ENCODE data around the gene TAS2R40. TPM values are rescaled to one million over a fixed set of nuclear protein-coding genes. Genes with fewer than 3 reads are reported as not detected.

The TAS2R40 gene
- total and polyA plus RNA-seq, 3 experiments from 2014 or later, result not detected

DNA sequence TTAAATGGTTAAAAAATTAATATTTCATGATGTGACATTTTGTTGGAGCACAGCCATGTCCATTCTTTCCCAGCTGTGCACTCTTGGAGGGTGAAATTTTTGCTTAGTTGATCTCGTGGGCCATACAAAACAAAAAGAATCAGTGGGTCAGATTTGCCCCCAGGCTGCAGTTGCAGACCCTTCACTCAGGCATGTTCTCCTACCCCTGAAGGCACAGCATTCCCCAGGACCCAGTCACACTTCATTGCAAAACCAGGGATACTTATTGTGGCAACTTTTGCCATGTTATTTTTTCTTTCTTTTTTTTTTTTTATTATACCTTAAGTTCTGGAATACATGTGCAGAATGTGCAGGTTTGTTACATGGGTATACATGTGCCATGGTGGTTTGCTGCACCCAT is 6.0 kb downstream of the TAS2R40 start:
- POLR2A ChIA-PET, result no interaction called here

GRCh38 chr7:143229054-143229790 is 7.4 kb downstream of the TAS2R40 start:
- no peak overlapping the region for H3K4me3 Mint-ChIP-seq
- H3K4me1 ChIP-seq (ENCODE audit: insufficient read depth, low read length), result no peaks in the 10 kb centered on the region
- H3K9me3 Mint-ChIP-seq, result no peaks in the 10 kb centered on the region
- no peaks in the 10 kb centered on the region for H3K36me3 Mint-ChIP-seq
- CTCF ChIA-PET, result interaction anchor here (1.0 to 2.3 kb wide), 3 partner anchors 10 to 70 kb away, joined by 3 to 10 read pairs (median 4); no protein-coding TSS in a partner anchor
- no peak overlapping the region for H3K27ac Mint-ChIP-seq
- peaks cover 4 to 11% of the 10 kb centered on the region in 2 donors for H3K27me3 Mint-ChIP-seq
- H3K4me1 Mint-ChIP-seq, result no peaks in the 10 kb centered on the region
- DNase-seq, result no peak
- H3K36me3 ChIP-seq (ENCODE audit: insufficient read depth, low read length), result no peaks in the 10 kb centered on the region
- H3K27me3 ChIP-seq (ENCODE audit: insufficient read depth, low read length, poor library complexity, severe bottlenecking), result no peaks in the 10 kb centered on the region
- no peak overlapping the region for H3K27ac ChIP-seq (ENCODE audit: low read depth, low read length)
- no peak overlapping the region for H3K4me3 ChIP-seq (ENCODE audit: low read length)
- H3K9me3 ChIP-seq (ENCODE audit: low read length), result no peaks in the 10 kb centered on the region
- POLR2A ChIA-PET, result no interaction called here

More for the DNA sequence above, 6.0 kb downstream of the TAS2R40 start:
- Mint-ChIP-seq H3K27ac (no peak overlapping the region), H3K36me3 (no peaks in the 10 kb centered on the region), H3K27me3 (peaks cover 2 to 16% of the 10 kb centered on the region in 2 donors), H3K4me1 (no peaks in the 10 kb centered on the region), H3K9me3 (no peaks in the 10 kb centered on the region), H3K4me3 (no peak overlapping the region)
- Histone ChIP-seq H3K36me3 (ENCODE audit: insufficient read depth, low read length) (no peaks in the 10 kb centered on the region), H3K27ac (ENCODE audit: low read depth, low read length) (no peak overlapping the region), H3K4me1 (ENCODE audit: insufficient read depth, low read length) (no peaks in the 10 kb centered on the region), H3K4me3 (ENCODE audit: low read length) (no peak overlapping the region), H3K9me3 (ENCODE audit: low read length) (no peaks in the 10 kb centered on the region), H3K27me3 (ENCODE audit: insufficient read depth, low read length, poor library complexity, severe bottlenecking) (peaks cover 9% of the 10 kb centered on the region)
- no peak for DNase-seq
- CTCF ChIA-PET, result interaction anchor here (1.0 to 2.3 kb wide), 3 partner anchors 8 to 12 kb away, joined by 4 to 10 read pairs (median 5); no protein-coding TSS in a partner anchor

DNA sequence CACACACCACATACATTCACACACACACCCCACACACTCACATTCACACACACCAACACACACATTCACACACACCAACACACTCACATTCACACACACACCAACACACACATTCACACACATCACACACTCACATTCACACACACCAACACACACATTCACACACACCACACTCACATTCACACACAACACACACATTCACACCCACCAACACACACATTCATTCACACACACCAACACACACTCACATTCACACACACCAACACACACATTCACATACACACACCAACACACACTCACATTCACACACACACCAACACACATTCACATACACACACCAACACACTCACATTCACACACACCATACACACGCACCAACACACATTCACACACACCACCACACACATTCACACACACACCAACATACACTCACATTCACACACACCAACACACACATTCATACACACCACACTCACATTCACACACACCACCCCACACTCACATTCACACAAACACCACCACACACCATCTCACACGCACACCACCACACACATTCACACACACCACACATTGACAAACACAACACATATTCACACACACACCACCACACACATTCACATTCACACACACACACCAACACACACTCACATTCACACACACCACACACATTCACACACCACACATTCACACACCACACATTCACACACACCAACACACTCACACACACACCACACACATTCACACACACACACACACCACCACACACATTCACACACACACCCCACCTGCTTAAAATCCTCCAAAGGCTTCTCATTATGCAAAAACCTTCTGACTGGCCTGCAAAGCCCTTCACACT is 9.0 kb downstream of the TAS2R40 start:
- no peak overlapping the region for H3K4me3 Mint-ChIP-seq
- no peak overlapping the region for H3K27ac Mint-ChIP-seq
- Histone ChIP-seq H3K27me3 (ENCODE audit: insufficient read depth, low read length, poor library complexity, severe bottlenecking) (no peaks in the 10 kb centered on the region), H3K9me3 (ENCODE audit: low read length) (no peaks in the 10 kb centered on the region), H3K27ac (ENCODE audit: low read depth, low read length) (no peak overlapping the region), H3K36me3 (ENCODE audit: insufficient read depth, low read length) (no peaks in the 10 kb centered on the region), H3K4me1 (ENCODE audit: insufficient read depth, low read length) (no peaks in the 10 kb centered on the region), H3K4me3 (ENCODE audit: low read length) (no peak overlapping the region)
- H3K27me3 Mint-ChIP-seq, result peaks cover 10 to 21% of the 10 kb centered on the region in 2 donors
- DNase-seq, result no peak
- H3K4me1 Mint-ChIP-seq, result no peaks in the 10 kb centered on the region
- peaks cover 0 to 8% (median 5%) of the 10 kb centered on the region in 5 donors for H3K9me3 Mint-ChIP-seq
- ChIA-PET CTCF (interaction anchor here (1.4 to 1.5 kb wide), 2 partner anchors 69 to 227 kb away, joined by 3 to 5 read pairs; no protein-coding TSS in a partner anchor), POLR2A (no interaction called here)
- H3K36me3 Mint-ChIP-seq, result no peaks in the 10 kb centered on the region

DNA sequence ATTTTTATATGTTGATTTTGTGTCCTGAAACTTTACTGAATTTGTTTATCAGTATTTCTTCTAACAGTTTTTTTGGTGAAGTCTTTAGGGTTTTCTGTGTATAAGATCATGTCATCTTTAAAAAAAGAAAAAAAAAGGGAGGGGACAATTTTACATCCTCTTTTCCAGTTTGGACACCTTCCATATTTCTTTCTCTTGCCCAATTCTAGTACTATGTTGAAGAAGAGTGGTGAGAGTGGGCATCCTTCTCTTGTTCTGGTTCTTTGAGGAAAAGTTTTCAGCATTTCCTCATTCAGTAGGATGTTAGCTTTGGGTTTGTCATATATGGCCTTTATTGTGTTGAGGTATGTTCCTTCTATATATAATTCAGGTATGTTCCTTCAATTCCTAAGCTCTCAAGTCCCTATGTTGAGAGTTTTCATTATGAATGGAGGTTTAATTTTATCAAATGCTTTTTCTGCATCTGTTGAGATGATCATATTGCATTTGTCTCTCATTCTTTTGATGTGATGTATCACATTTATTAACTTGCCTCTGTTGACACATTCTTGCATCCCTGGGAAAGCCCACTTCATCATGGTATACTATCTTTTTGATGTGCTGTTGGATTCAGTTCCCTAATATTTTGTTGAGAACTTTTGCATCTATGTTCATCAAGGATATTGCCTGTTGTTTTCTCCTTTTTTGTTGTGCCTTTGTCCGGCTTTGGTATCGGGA is 12.1 kb downstream of the TAS2R40 start:
- Mint-ChIP-seq H3K36me3 (peaks cover 2 to 15% (median 3%) of the 10 kb centered on the region in 3 donors), H3K4me3 (no peak overlapping the region), H3K9me3 (peaks cover 14 to 24% (median 23%) of the 10 kb centered on the region in 5 donors), H3K27ac (no peak overlapping the region), H3K27me3 (peaks cover 21 to 38% of the 10 kb centered on the region in 2 donors), H3K4me1 (no peaks in the 10 kb centered on the region)
- H3K27me3 ChIP-seq (ENCODE audit: insufficient read depth, low read length, poor library complexity, severe bottlenecking), result no peaks in the 10 kb centered on the region
- H3K9me3 ChIP-seq (ENCODE audit: low read length), result no peaks in the 10 kb centered on the region
- H3K36me3 ChIP-seq (ENCODE audit: insufficient read depth, low read length), result no peaks in the 10 kb centered on the region
- H3K4me1 ChIP-seq (ENCODE audit: insufficient read depth, low read length), result no peaks in the 10 kb centered on the region
- no peak overlapping the region for H3K4me3 ChIP-seq (ENCODE audit: low read length)
- ChIA-PET CTCF (no interaction called here), POLR2A (no interaction called here)
- no peak for DNase-seq
- no peak overlapping the region for H3K27ac ChIP-seq (ENCODE audit: low read depth, low read length)

DNA sequence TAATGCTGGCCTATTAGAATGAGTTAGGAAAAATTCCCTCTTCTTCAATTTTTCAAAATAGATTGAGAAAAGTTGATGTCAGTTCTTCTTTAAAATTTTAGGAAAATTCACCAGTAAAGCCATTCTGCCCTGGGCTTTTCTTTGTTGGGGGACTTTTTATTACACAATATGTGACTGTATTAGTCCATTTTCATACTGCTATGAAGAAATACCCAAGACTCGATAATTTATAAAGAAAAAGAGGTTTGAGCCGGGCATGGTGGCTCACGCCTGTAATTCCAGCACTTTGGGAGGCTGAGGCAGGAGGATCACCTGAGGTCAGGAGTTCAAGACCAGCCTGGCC is 12.7 kb downstream of the TAS2R40 start:
- Histone ChIP-seq H3K9me3 (ENCODE audit: low read length) (no peaks in the 10 kb centered on the region), H3K4me1 (ENCODE audit: insufficient read depth, low read length) (no peaks in the 10 kb centered on the region), H3K36me3 (ENCODE audit: insufficient read depth, low read length) (no peaks in the 10 kb centered on the region), H3K27ac (ENCODE audit: low read depth, low read length) (no peak overlapping the region), H3K4me3 (ENCODE audit: low read length) (no peak overlapping the region), H3K27me3 (ENCODE audit: insufficient read depth, low read length, poor library complexity, severe bottlenecking) (no peaks in the 10 kb centered on the region)
- ChIA-PET CTCF (interaction anchor here (2.6 kb wide), 1 partner anchor 65 kb away, joined by 9 read pairs; no protein-coding TSS in a partner anchor), POLR2A (no interaction called here)
- H3K9me3 Mint-ChIP-seq, result peaks cover 15 to 24% (median 23%) of the 10 kb centered on the region in 5 donors
- peaks cover 2 to 15% (median 3%) of the 10 kb centered on the region in 3 donors for H3K36me3 Mint-ChIP-seq
- H3K27ac Mint-ChIP-seq, result no peak overlapping the region
- H3K4me1 Mint-ChIP-seq, result no peaks in the 10 kb centered on the region
- no peak overlapping the region for H3K4me3 Mint-ChIP-seq
- no peak for DNase-seq
- H3K27me3 Mint-ChIP-seq, result peaks cover 21 to 40% of the 10 kb centered on the region in 2 donors

DNA sequence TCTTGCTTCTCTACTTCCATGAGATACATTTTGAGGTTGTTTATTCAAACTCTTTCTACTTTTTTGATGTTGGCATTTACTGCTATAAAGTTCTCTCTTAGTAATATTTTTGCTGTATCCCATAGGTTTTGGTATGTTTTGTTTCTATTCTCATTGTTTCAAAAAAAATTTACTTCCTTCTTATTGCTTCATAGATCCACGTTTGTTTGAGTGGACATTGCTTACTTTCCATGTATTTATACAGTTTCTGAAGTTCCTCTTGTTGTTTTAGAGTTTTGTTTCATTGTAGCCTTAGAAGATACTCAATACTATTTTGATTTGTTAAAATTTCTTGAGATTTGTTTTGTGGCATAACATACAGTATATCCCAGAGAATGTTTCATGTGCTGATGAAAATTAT is 13.7 kb downstream of the TAS2R40 start:
- ChIA-PET POLR2A (no interaction called here), CTCF (interaction anchor here (1.1 to 2.6 kb wide), 2 partner anchors 54 to 64 kb away, joined by 3 to 9 read pairs; no protein-coding TSS in a partner anchor)
- Mint-ChIP-seq H3K27ac (no peak overlapping the region), H3K9me3 (peaks cover 15 to 24% (median 23%) of the 10 kb centered on the region in 5 donors), H3K36me3 (peaks cover 2 to 15% (median 3%) of the 10 kb centered on the region in 3 donors), H3K4me1 (peaks cover 2% of the 10 kb centered on the region in 3 donors), H3K27me3 (peaks cover 21 to 40% of the 10 kb centered on the region in 2 donors), H3K4me3 (no peak overlapping the region)
- no peak for DNase-seq
- no peaks in the 10 kb centered on the region for H3K36me3 ChIP-seq (ENCODE audit: insufficient read depth, low read length)
- H3K27me3 ChIP-seq (ENCODE audit: insufficient read depth, low read length, poor library complexity, severe bottlenecking), result no peaks in the 10 kb centered on the region
- H3K4me3 ChIP-seq (ENCODE audit: low read length), result no peak overlapping the region
- no peaks in the 10 kb centered on the region for H3K4me1 ChIP-seq (ENCODE audit: insufficient read depth, low read length)
- no peaks in the 10 kb centered on the region for H3K9me3 ChIP-seq (ENCODE audit: low read length)
- no peak overlapping the region for H3K27ac ChIP-seq (ENCODE audit: low read depth, low read length)

GRCh38 chr7:143236408-143236990 is 14.7 kb downstream of the TAS2R40 start:
- POLR2A ChIA-PET, result no interaction called here
- DNase-seq, result no peak
- no peaks in the 10 kb centered on the region for H3K36me3 ChIP-seq (ENCODE audit: insufficient read depth, low read length)
- peaks cover 15 to 24% (median 23%) of the 10 kb centered on the region in 5 donors for H3K9me3 Mint-ChIP-seq
- no peaks in the 10 kb centered on the region for H3K27me3 ChIP-seq (ENCODE audit: insufficient read depth, low read length, poor library complexity, severe bottlenecking)
- no peak overlapping the region for H3K27ac Mint-ChIP-seq
- peaks cover 2 to 15% (median 3%) of the 10 kb centered on the region in 3 donors for H3K36me3 Mint-ChIP-seq
- H3K4me1 ChIP-seq (ENCODE audit: insufficient read depth, low read length), result peaks cover 4% of the 10 kb centered on the region
- CTCF ChIA-PET, result interaction anchor here (1.1 to 2.6 kb wide), 3 partner anchors 21 to 63 kb away, joined by 3 to 9 read pairs (median 3); no protein-coding TSS in a partner anchor
- H3K4me1 Mint-ChIP-seq, result peaks cover 7 to 10% (median 9%) of the 10 kb centered on the region in 3 donors
- no peak overlapping the region for H3K4me3 Mint-ChIP-seq
- peaks cover 21 to 40% of the 10 kb centered on the region in 2 donors for H3K27me3 Mint-ChIP-seq
- no peak overlapping the region for H3K4me3 ChIP-seq (ENCODE audit: low read length)
- no peaks in the 10 kb centered on the region for H3K9me3 ChIP-seq (ENCODE audit: low read length)
- H3K27ac ChIP-seq (ENCODE audit: low read depth, low read length), result no peak overlapping the region
